ENCODE results near the gene OR1L1.

Gene OR1L1

GRCh38 chr9:122661416-122661815, at the start of gene OR1L1:
Gene OR1L1, plus strand, starts transcription at chr9:122661716. Its CDS starts 0 bp downstream, at chr9:122661716.
- DNase-seq, result no peak

GRCh38 chr9:122614362-122614761, 47.2 kb upstream of the OR1L1 start, which contains the start of gene OR1Q1:
Gene OR1Q1, plus strand, starts transcription at chr9:122614738. Its CDS starts 0 bp downstream, at chr9:122614738.
- no peak for DNase-seq

- DNase-seq, result no peak
Measured at GRCh38 chr9:122619996-122620395, 41.5 kb upstream of the OR1L1 start.

DNA sequence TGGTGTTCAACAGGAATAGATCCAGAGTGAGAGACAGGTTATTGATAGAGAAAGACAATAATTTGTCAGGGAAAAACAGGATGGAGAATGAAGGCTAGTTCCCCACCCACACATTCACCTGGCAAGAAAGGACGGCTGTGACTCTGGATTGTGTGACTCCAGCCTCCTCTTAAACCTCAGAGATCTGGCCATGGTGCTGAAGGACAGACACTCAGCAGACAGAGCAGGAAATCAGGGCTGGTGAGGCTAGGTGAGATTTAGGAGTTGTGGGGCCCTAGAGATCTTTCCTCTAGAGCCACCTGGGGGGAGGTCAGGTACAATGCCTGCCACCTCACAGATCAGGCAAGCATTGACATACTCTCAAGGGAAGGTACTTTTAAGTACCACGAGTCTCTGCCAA, 19.3 kb upstream of the OR1L1 start:
- DNase-seq, result no peak

DNA sequence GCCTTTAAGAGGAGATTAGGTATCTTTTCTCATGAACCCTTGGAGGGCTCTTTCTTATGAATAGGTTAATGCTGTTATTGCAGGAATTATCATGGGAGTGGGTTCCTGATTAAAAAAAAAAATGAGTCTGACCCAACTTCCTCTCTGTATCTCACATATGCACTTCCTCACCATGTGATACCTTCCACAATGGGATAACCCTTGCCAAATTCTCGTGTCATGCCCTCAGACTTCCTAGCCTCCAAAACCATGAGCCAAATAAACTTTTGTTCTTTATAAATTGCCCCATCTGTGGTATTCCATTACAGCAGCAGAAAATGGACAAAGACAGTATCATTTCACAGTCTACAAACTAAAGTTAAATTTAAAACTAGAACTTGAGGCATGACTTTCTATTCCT, 5.1 kb upstream of the OR1L1 start:
- DNase-seq, result no peak

DNA sequence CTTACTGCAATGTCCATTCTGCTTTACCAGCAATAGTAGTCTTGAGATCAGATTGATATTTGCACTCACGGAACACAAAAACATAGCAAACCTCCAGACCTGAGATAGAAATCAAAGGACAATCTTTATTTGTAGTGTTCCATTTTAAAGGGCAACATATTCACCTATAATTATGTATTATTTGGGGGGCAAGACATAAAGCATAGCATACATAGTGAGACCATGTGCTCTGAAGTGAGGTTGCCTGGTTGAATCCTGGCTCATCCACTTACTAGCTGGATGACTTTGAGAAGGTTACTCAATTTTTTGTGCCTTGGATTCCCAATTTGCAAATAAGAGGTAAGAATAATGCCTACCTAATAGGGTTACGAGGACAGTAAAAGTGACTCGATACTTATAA, 4.0 kb upstream of the OR1L1 start, which contains the start of gene OR1B1:
Gene OR1B1, minus strand, starts transcription at position 101 of the 400 bp plus-strand sequence.
- DNase-seq, result no peak

- no peak for DNase-seq
Measured at GRCh38 chr9:122672481-122672880, 11.0 kb downstream of the OR1L1 start.

GRCh38 chr9:122684851-122685250, 23.3 kb downstream of the OR1L1 start:
- DNase-seq, result no peak

- DNase-seq, result no peak
Measured at GRCh38 chr9:122695696-122696095, 34.2 kb downstream of the OR1L1 start.

Data from kidney glomerular epithelial cell (primary cell).